HG02938 (cell line): Measurements from ENCODE around the gene USP54.
"Not testable (repeated sequence)": the region's sequence is repeated elsewhere in the genome, so short reads cannot be mapped to it uniquely, and the experiment has no call there.

Experiments
- ATAC-seq: cut with Tn5 transposase; IDR thresholded peaks from one replicate; pipeline ENCODE4 v1.9.1; 2021; ENCODE audit warnings: mild to moderate bottlenecking, moderate library complexity; ENCODE audit not compliant: unreplicated experiment

USP54 gene

GRCh38 chr10:73590881-73591799, at the start of gene USP54:
Gene USP54, minus strand, starts transcription at chr10:73591342. Its CDS starts 15,684 bp downstream, at chr10:73575658.
- ATAC-seq: no peak

GRCh38 chr10:73639286-73639685, 48.1 kb upstream of the USP54 start:
- ATAC-seq: no peak

GRCh38 chr10:73635781-73636180, 44.6 kb upstream of the USP54 start:
- no peak for ATAC-seq

- ATAC-seq: no peak
These were observed 43.3 kb upstream of the USP54 start for GRCh38 chr10:73634421-73634820.

- no peak for ATAC-seq
These were observed 38.0 kb upstream of the USP54 start for GRCh38 chr10:73629165-73629564.

- no peak for ATAC-seq
These were observed 37.3 kb upstream of the USP54 start for GRCh38 chr10:73628405-73628804.

- ATAC-seq: no peak
These were observed 36.2 kb upstream of the USP54 start for GRCh38 chr10:73627300-73627699.

GRCh38 chr10:73625884-73626752, 35.0 kb upstream of the USP54 start:
- ATAC-seq: peak; percentile 93

GRCh38 chr10:73625004-73625883, 34.1 kb upstream of the USP54 start:
- peak; percentile 46 for ATAC-seq

GRCh38 chr10:73623056-73623455, 31.9 kb upstream of the USP54 start:
- ATAC-seq: no peak

- ATAC-seq: not testable (repeated sequence)
These were observed 29.8 kb upstream of the USP54 start for GRCh38 chr10:73620974-73621373.

GRCh38 chr10:73617143-73617542, 26.0 kb upstream of the USP54 start:
- ATAC-seq: not testable (repeated sequence)

- no peak for ATAC-seq
These were observed 23.6 kb upstream of the USP54 start for GRCh38 chr10:73614720-73615119.

GRCh38 chr10:73609116-73609515, 18.0 kb upstream of the USP54 start:
- ATAC-seq: no peak

GRCh38 chr10:73601486-73601921, 10.4 kb upstream of the USP54 start:
- no peak for ATAC-seq

GRCh38 chr10:73597346-73597745, 6.2 kb upstream of the USP54 start:
- ATAC-seq: no peak

- no peak for ATAC-seq
These were observed 2.7 kb upstream of the USP54 start for GRCh38 chr10:73593812-73594211.

GRCh38 chr10:73593110-73593509, 2.0 kb upstream of the USP54 start:
- no peak for ATAC-seq

GRCh38 chr10:73591935-73592699, 975 bp upstream of the USP54 start:
- ATAC-seq: no peak
